NCI-H460 (cell line): ENCODE results near the gene LDLRAD2. TPM values are rescaled to one million over a fixed set of nuclear protein-coding genes. Genes with fewer than 3 reads are reported as not detected.

Experiments used
- total RNA-seq: library from RNA; depleted of rRNA; stranded (reverse); fragments of >200 nt; shearing (Covaris generic); gene quantifications from 2 replicates; pipeline ENCODE4 v1.2.3, GENCODE V29; 2014; rRNA removed

Gene LDLRAD2
- total RNA-seq, 1 experiment from 2014 or later: not detected

Other genes starting within 250 kb of the LDLRAD2 start
- 0.17 TPM in 1 of 2 replicates, not detected in the other for gene RAP1GAP, start 142.9 kb upstream of the LDLRAD2 start, total RNA-seq
- 14.9 and 19.8 TPM in 2 replicates for gene USP48, start 29.1 kb upstream of the LDLRAD2 start, total RNA-seq
- gene HSPG2, start 125.0 kb downstream of the LDLRAD2 start, total RNA-seq: 35.5 and 45.4 TPM in 2 replicates
- gene CELA3B, start 164.8 kb downstream of the LDLRAD2 start, total RNA-seq: not detected in 2 replicates
- not detected in 2 replicates for gene CELA3A, start 189.4 kb downstream of the LDLRAD2 start, total RNA-seq
- 174 and 178 TPM in 2 replicates for gene CDC42, start 240.4 kb downstream of the LDLRAD2 start, total RNA-seq